Right hindlimb (tissue), 1 donor: Measurements from ENCODE around the gene CCDC183.
A peak's percentile ranks its signal among the peaks of the same experiment; 100 is the strongest.
"Not testable (repeated sequence)": the region's sequence is repeated elsewhere in the genome, so short reads cannot be mapped to it uniquely, and the experiment has no call there.

ENCODE experiments used
- DNase-seq: peaks from one replicate; pipeline ENCODE4 v3.0.0-alpha.2; 2018

The CCDC183 gene

DNA sequence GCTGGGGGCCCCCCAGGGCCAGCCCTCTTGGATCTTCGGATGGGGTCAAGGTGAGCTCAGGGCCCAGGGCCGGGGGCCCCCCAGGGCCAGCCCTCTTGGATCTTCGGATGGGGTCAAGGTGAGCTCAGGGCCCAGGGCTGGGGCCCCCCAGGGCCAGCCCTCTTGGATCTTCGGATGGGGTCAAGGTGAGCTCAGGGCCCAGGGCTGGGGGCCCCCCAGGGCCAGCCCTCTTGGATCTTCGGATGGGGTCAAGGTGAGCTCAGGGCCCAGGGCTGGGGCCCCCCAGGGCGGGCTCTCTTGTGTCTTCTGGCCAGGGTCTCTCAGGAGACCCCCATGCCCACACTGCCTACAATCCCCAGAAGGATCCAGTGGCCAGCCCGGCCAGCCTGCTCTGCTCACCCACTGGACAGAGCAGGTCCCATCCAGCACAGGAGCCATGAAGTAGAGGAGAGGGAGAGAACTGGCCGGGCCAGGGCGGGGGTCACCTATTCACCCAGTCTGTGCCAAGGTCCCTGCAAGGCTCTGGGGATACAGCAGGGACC lies 6.9 kb downstream of the CCDC183 start:
- not testable (repeated sequence) for DNase-seq

DNA sequence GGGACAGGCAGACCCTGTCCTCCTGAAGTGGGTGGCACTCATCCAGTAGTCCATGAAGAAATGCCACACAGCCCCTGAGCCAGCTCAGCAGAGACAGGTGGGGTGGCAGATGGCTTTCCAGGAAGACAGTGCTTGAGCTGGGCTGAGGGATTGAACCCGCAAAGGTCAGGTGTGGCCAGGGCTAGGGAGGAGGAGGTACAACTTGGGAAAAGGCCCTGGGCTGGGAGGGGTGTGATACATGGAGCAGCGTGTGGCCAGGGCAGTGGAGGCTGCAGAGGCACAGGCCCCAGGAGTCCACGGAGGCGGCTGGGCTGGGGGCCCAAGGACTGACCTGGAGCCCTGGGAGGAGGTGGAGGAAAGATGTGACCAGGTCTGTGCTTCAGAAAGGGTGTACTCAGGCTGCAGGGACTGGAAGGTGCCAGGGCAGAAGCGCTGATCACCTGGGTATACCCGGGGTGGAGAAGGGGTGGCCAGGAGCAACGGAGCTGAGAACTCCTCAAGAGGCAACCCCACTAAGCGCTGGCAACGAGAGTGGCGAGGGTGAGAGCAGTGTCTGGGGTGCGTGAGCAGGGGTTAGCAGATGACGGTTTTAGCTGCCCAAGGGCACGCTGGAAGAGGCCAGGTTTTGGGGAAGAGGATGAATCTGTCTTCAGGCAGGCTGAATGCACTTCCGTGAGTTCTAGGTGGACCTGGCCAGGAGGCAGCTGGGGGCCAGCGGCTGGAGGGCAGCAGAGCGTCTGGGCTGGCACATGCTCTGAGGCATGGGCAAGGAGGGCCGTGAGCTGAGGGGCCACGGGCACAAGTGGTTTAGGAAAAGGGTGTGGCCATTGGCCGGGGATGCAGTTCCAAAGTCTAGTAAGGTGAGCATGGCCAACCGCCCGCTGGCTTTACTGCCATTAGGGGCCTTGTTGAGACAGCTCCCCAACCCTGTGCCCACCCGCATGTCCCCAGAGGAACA lies 7.7 kb downstream of the CCDC183 start:
- no peak for DNase-seq

DNA sequence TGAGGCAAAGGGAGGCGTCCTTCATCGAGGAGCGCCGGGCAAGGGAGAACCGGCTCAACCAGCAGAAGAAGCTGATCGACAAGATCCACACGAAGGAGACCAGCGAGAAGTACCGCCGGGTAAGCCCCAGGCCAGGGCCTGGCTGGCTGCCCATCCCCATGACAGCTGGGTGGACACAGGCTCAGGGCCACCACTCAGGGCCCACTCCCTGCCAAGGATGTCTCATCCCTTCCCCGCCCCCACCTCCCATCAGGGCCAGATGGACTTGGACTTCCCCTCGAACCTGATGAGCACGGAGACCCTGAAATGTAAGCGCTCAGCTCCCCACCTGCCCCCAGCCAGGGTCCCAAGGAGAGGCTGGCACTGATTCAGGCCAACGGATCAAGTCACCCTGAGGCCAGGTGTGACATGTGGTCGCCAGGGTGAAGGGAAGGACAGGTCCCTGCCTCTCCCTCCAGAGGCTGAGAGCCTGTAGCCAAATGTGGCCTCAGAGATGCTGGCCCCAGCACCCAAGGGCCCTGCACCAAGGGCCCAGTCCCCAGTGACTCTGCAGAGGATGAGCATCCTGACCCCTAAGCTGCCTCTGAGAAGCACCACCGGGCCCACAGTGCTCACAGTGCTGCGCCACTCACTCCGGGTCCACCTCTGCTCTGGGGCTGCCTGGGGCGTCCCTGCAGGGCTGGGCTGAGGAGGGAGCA lies 8.5 kb downstream of the CCDC183 start:
- peak; percentile 35 for DNase-seq

DNA sequence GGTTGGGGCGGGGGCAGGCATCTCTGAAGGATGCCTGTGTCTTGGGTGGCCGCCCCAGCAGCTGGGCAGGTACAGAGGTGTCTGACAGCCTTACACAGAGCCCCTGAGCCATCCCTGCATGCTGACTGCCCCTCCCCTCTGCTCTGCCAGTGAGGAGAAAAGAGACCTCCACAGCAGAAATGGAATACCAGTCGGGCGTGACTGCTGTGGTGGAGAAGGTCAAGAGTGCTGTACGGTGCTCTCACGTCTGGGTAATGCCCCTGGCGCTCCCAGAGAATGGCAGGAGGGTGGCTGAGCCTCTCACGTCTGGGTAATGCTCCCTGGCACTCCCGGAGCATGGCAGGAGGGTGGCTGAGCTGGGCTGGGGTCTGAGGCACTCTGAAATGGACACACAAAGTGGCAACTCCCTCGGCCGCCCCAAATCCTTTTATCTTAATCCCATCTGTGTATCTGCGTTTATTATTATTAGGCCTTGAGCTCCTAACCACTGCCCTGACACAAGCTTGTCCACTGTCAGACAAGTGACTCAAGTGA lies 9.1 kb downstream of the CCDC183 start:
- no peak for DNase-seq

DNA sequence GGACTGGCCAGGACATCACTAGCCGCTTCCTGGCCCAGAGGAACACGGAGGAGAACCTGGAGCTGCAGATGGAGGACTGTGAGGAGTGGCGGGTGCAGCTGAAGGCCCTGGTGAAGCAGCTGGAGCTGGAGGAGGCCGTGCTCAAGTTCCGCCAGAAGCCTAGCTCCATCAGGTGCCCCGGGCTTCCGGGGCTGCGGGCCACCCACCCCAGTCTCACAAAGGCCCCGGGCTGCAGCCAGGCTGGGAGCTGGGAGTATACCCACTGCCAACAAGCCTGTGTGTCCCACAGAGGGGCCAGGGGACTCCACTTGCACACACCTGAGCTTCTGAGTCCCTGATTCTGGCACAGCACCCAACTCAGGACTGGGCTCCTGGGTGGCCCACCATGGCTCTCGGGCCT lies 9.9 kb downstream of the CCDC183 start:
- DNase-seq = no peak

DNA sequence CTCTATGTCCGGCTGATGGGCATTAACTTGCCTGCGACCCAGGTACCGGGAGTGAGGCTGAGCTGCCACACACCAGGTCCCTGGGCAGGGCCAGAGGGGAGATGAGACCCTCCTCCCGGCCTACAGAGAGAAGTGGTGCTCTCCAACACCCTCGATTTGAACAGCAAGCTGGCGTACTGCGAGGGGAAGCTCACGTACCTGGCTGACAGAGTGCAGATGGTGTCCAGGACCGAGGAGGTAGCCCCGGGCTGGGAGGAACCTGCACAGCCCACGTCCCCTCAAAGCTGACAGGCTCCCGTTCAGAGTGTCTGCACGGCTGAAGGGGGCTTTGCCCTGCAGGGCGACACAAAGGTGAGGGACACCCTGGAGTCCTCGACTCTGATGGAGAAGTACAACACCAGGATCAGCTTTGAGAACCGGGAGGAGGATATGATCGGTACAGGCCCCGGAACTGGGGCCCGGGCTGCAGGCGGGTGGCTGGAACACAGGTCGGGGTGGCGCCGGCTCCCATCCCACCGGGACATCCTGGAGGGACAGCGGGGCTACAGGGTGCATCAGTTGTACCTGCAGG lies 10.6 kb downstream of the CCDC183 start:
- DNase-seq = no peak

DNA sequence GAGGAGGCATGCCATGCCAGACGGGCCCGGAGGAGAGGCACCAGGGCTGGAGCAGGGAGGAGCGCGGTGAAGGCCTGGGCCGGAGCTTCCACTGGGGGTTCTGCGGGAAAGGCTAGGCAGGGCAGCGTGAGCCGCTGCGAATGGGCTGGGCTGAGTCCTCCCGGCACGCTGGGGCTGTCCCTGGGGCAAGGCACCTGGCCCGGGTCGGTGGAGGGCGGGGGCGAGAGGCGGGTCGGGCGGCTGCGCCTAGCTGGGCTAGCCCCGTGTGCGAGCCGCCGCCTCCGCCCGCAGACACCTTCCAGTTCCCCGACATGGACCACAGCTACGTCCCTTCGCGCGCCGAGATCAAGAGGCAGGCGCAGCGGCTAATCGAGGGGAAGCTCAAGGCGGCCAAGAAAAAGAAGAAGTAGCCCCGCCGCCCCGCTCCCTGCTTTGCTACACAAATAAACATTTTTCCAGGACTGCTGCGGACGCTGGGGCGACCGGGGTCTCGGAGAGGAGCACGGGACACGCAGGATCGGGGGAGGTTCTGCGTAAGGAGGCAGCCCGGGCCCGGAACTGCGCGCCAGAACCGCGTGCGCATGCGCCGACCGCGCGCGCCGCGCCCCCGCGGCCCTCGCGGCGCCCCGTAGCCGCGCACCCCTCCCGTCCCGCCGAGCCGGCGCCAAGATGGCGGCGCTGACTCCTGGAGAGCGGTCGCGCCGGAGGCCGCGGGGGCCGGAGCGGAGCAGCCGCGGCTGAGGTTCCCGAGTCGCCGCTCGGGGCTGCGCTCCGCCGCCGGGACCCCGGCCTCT lies 11.3 kb downstream of the CCDC183 start, which contains the start of gene RABL6:
RABL6 (plus strand) TSS at position 668 of the 794 bp plus-strand sequence. CDS start 249 bp downstream, outside the sequence.
- peak; percentile 85 for DNase-seq

DNA sequence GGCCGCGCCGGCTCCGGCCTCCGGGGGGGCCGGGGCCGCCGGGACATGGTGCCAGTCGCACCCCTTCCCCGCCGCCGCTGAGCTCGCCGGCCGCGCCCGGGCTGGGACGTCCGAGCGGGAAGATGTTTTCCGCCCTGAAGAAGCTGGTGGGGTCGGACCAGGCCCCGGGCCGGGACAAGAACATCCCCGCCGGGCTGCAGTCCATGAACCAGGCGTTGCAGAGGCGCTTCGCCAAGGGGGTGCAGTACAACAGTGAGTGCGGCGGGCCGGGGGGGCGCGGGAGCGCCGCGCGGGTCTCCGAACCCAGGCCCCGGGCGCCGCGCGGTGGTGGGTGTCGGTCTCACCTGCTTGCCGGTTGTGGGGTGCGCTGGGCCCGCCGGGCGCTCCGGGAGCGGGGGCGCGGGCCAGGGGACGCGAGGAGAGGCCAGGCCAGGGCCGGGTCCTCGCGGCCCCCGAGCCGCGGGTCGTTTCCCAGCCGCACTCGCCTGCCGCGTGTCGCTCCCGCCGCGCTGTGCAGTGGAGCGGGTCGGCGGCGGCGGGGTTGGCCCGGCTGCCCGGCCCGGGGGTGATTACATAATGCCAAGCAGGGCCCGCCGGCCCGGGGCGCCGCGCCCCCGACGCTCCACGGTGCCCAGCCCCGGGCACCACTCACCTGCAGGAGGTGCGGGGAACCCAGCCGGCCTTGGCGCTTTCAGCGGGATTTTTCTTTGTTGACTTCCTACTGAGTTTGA lies 12.1 kb downstream of the CCDC183 start:
- DNase-seq = peak; percentile 51

DNA sequence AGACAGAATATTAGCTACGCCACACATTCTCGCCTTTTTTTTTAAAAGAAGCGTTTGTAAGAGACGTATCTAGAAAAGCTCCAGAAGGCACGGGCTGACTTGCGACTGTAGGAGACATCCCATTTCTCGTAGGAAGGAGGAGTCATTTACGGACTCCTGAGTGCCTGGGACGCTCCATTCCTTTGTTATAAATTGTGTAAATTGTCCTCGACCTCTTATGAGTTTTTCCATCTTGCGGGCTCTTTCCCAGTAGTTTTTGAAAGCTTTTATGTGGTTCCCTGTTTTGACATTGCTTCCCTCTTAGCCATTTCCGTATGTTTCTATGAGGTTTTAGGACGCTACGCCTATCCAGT lies 12.6 kb downstream of the CCDC183 start:
- DNase-seq = no peak

DNA sequence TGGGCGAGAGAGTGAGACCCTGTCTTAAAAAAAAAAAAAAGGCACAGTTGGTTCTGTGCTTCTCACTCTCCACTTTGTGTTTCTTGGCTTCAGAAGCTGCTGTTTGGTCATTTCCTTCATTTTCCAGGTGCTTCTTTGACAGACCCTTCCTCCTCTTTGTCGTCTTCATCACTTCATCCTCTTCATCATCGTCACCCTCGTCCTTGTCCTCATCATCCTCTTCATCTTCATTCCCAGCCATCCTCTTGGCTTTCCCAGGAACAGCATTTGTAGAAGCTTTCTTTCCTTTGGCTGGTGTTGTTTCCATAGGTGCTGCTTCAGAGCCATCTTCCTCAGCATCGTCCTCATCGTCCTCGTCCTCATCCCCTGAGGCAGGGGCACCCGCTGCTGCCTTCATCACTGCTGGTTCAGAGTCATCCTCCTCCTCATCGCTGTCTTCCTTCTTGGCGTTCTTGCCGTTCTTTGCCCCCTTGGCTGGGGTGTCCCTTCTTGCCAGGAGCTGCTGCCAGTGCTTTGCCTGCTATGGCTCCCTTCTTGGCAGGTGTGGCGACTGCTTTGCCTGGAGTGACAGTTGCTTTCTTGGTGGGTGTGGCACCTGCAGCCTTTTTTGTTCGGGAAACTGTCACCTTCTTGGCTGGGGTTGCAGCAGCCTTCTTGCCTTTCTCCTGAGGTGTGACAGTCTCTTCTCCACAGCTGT lies 18.7 kb downstream of the CCDC183 start:
- no peak for DNase-seq

DNA sequence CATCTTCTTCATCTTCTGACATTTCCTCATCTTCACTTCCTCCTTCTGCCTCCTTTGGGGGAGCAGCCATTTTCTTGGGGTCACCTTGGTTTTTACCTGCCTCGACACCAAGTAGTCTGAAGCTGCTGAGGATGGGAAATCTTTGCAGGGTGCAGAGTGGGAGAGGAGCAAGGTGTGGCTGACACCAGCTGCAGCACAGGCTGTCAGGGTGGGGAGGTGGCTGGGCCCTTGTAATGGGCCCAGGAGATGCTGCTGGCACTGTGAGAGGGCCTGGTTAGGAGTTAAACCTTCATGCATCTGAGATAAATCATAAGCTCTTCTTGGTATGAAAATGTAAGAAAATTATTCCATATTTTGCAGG lies 19.3 kb downstream of the CCDC183 start:
- no peak for DNase-seq

DNA sequence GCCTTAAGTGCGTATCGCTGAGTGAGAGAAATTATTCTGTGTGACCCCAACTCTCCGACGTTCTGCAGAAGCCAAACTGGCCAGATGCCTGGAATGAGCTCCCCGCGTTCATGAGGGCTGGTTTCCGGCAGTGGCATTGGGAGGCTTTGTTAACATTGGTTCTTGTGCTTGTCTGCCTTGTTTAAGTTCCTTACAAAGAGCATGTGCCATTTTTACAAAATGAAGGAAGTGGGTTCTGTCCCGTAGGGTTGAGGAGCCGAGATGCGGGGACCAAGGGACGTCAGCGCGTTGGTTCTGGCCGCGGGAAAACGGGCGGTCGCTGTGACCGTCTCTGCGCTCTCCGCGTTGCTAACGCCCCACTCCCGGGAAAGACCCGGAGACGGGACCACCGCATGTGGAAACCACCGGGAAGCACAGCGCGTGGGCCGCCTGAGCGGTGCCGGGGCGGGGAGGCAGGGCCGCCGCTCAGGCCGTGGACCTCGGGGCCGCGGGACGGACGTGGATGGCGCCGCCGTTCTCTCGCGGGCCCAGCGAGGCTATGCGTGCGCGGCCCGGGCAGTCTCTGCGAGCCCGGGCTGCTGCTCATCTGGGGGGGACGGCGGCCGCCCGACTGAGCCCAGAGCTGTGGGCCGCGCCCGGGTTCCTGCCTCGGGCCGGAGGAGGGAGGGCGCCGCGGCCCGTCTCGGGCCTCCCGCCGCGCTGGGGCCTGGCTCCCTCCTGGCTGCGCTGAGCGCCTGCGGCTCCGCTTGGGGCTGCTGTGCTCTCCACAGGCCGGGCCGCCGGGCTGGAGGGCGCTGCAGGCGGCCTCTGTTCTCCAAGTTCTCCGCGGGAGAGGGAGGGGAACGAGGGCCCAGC lies 25.1 kb downstream of the CCDC183 start:
- peak; percentile 42 for DNase-seq

DNA sequence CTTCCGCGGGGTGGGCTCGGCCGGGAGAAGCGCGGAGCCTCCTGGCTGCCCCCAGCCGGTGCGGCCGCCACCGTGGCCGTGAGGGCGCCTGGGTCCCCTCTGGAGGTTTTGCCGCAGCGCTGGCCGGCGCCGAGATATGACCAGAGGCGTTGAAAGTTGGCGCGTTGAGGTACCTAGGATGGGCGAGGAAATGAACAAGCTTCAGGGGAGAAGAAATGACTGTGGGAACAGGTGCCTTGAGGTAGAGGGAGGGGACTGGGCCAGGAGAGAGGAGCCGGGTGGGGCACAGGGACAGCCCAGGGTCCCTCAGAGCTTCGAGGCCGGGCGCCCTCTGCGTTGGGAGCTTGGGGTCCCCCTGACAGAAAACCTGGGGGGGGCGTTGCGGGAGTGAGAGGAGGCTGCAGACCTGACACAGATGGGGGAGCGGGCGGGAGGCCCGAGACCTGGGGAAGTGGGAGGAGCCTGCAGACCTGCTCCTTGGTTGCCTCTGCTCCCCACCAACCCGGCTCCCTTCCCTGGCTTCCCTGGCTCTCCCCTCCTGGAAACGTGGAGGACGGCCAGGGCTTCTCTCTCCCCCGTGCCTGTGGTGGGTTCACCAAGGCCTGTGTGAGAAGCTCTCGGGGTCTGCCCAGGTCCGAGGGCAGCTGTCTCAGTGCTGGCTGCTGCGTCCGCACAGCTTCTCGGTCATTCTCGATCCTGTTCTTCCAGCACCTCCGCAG lies 25.8 kb downstream of the CCDC183 start:
- peak; percentile 23 for DNase-seq

DNA sequence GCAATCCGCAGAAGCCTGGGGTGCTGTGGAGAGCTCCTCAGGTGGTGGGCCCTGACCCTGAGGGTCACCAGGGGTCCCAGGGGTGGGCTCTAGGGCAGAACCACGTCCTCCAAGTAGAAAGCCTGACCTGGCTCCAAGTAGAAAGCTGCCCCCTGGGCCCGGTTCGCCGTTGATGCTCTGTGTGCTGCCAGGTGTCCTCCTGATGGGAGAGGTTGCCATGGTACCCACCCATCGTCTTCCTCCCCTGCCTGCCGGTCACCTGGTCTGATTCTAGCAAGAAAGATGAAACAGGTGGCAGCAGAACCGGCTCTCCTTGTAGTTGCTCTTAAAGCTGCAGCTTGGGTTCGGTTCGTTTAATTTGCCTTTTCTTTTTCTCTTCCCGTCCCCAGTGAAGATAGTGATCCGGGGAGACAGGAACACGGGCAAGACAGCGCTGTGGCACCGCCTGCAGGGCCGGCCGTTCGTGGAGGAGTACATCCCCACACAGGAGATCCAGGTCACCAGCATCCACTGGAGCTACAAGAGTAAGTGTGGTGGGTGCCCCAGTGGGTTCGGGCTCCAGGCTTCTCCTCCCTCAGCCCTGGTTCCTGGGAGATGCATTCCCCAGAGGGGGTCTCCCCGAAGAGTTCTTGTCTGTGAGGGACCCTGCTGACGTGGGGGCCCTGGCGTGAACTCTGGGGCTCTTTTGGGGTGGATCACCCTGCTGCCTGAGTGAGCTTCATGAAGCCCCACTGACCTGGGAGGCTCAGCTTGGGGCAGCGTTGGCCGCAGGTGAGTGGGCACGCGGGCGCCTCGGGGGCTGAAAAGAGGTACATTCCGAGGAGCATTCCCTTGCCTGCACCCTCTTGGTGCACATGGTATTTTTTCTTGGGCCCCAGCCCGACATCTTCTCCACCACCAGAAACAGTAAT lies 27.3 kb downstream of the CCDC183 start:
- DNase-seq = no peak

DNA sequence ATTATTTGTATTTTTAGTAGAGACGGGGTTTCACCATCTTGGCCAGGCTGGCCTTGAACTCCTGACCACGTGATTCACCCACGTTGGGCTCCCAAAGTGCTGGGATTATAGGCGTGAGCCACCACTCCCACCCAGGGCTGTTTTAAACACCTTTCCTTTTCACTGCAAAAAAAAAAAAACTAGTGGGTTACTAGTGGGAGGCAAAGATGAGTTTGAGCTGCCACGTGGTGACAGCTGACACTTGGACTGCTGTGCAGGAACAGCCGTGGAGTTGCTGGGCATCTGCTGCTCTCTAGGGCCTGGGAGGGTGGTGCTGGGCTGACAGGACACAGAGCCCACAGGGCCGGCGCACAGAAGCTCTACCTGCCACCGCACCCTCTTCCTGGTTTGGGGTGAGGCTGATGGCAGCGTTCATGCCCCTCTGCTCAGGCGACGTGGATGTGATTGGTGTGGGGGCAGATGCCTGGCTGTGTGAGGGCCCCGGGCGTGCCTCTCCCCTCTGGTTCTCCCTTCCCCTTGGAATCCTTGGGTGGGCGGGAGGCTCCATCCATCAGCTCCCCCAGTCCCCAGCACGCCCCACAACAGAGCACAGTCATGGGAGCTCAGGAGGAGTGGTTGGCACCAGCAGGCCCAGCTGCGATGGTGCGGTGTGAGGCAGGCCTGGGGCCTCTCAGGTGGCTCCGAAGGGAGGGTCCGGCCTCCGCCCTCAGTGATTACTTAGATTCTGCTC lies 28.5 kb downstream of the CCDC183 start:
- DNase-seq = peak; percentile 20

DNA sequence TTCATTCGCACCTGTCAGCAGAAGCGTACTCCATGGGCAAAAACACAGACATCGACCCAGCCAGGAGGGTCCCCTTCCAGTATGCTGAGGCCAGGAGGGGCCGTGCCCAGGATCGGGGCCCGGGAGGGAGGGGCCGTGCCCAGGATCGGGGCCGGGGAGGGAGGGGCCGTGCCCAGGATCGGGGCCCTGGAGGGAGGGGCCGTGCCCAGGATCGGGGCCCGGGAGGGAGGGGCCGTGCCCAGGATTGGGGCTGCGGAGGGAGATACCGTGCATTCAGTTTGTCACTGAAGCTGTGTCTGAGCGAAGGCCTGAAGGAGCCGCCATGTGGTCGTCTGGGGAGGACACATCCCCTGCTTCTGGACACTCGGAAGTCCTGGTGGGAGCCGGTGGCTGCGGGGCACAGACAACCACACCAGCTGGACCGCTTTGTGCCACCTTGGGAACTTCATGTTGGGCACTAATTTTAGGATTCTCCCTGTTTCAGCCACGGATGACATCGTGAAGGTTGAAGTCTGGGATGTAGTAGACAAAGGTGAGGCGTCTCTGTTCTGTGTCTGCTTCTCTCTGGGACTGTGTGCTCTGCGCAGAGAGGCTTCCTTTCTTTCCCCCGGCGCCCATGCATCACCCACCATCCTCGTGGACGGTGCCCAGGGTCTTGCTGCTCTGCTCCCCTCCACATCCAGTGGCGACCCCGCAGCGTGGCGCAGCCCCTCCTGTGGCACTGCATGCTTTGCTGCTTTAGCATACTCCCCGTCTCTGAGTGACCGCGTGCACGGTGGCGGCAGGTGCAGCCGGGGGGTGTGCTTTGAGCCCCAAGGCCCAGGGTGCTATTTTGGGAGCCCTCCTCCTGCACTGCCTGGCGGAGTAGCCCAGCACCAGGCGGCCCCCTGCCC lies 29.4 kb downstream of the CCDC183 start:
- DNase-seq = peak; percentile 23
